ENCODE measurements around the gene UPK1A.

UPK1A gene

GRCh38 chr19:35655600-35655999 is 10.7 kb upstream of the UPK1A start:
- H3K4me3 ChIP-seq (ENCODE audit: low read depth, low read length): no peak overlapping the region
- no peak for DNase-seq
- peaks cover 43% of the 10 kb centered on the region for H3K36me3 ChIP-seq (replicated peaks)
- H3K27ac ChIP-seq: no peak overlapping the region
- in situ Hi-C loops (cut with HindIII; ENCODE audit: low pct_ligation_motif_present, low sequenced_read_pairs): no loop called here
- H3K27me3 ChIP-seq (replicated peaks): no peaks in the 10 kb centered on the region
- TF ChIP-seq, protein P1, sequence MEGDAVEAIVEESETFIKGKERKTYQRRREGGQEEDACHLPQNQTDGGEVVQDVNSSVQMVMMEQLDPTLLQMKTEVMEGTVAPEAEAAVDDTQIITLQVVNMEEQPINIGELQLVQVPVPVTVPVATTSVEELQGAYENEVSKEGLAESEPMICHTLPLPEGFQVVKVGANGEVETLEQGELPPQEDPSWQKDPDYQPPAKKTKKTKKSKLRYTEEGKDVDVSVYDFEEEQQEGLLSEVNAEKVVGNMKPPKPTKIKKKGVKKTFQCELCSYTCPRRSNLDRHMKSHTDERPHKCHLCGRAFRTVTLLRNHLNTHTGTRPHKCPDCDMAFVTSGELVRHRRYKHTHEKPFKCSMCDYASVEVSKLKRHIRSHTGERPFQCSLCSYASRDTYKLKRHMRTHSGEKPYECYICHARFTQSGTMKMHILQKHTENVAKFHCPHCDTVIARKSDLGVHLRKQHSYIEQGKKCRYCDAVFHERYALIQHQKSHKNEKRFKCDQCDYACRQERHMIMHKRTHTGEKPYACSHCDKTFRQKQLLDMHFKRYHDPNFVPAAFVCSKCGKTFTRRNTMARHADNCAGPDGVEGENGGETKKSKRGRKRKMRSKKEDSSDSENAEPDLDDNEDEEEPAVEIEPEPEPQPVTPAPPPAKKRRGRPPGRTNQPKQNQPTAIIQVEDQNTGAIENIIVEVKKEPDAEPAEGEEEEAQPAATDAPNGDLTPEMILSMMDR (IDR thresholded peaks at IDR 0.05; ENCODE audit: low read depth, low read length, missing control alignments): no peak

DNA sequence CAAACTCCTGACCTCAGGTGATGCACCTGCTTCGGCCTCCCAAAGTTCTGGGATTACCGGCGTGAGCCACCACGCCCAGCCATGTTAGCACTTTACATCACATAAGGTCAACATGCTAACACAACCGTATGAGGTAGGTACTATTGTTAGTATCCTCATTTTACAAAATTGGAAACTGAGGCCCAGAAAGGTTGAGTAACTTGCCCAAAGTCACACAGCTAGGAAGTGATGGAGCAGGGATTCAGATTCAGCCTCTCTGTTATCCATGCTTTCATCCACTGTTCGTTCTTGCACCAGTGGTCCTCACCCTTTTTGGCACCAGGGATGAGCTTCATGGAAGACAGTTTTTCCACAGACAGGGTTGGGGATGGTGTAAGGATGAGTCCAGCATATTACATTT is 9.6 kb upstream of the UPK1A start:
- Histone ChIP-seq H3K4me3 (ENCODE audit: low read depth, low read length) (no peak overlapping the region), H3K27ac (no peak overlapping the region), H3K27me3 (replicated peaks) (no peaks in the 10 kb centered on the region), H3K36me3 (replicated peaks) (peaks cover 41% of the 10 kb centered on the region)
- TF ChIP-seq, protein P1 (IDR thresholded peaks at IDR 0.05; ENCODE audit: low read depth, low read length, missing control alignments): no peak
- in situ Hi-C loops (cut with HindIII; ENCODE audit: low pct_ligation_motif_present, low sequenced_read_pairs): no loop called here
- DNase-seq: no peak

DNA sequence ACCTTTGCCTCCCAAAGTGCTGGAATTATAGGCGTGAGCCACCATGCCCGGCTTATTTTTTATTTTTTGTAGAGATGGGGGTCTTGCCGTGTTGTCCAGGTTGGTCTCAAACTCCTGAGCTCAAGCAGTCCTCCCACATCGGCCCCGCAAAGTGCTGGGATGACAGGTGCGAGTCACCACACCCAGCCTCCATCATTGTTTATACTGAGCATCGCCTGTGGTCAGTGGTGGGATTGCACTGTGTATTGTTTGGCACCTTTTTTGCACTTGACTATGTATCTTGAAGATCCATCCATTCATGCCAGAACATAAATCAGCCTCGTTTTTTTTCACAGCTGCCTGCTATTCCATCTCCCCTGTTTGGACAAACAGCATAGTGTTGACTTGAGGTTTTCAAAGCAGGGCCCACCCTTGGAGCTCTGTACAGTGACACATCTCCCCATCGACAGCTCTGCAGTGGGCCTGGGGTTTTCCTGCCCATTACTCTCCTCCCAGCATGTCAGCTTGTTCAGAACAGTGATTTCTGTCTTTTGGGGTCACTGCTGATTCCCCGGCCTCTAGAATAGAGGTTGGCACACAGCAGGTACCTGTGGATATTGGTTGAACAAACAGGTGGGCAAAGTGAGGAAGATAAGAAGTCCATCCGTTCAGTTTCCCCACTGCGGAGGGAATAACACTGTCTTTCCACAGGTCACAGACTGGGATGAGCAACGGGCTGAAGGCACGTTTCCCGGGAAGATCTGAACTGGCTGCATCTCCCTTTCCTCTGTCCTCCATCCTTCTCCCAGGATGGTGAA is 8.2 kb upstream of the UPK1A start:
- Histone ChIP-seq H3K27ac (no peak overlapping the region), H3K36me3 (replicated peaks) (peaks cover 38% of the 10 kb centered on the region), H3K27me3 (replicated peaks) (no peaks in the 10 kb centered on the region), H3K4me3 (ENCODE audit: low read depth, low read length) (no peak overlapping the region)
- in situ Hi-C loops (cut with HindIII; ENCODE audit: low pct_ligation_motif_present, low sequenced_read_pairs): no loop called here
- TF ChIP-seq, protein P1 (IDR thresholded peaks at IDR 0.05; ENCODE audit: low read depth, low read length, missing control alignments): peak; percentile 41
- DNase-seq: peak; percentile 65

- no peak overlapping the region for H3K27ac ChIP-seq
- H3K4me3 ChIP-seq (ENCODE audit: low read depth, low read length): no peak overlapping the region
- TF ChIP-seq, protein P1 (IDR thresholded peaks at IDR 0.05; ENCODE audit: low read depth, low read length, missing control alignments): no peak
- no peak for DNase-seq
- H3K36me3 ChIP-seq (replicated peaks): peaks cover 11% of the 10 kb centered on the region
- in situ Hi-C loops (cut with HindIII; ENCODE audit: low pct_ligation_motif_present, low sequenced_read_pairs): no loop called here
- no peaks in the 10 kb centered on the region for H3K27me3 ChIP-seq (replicated peaks)
Observed at GRCh38 chr19:35661995-35662340, 4.3 kb upstream of the UPK1A start.

GRCh38 chr19:35663981-35664380 is 2.3 kb upstream of the UPK1A start:
- in situ Hi-C loops (cut with HindIII; ENCODE audit: low pct_ligation_motif_present, low sequenced_read_pairs): no loop called here
- H3K4me3 ChIP-seq (ENCODE audit: low read depth, low read length): no peak overlapping the region
- TF ChIP-seq, protein P1 (IDR thresholded peaks at IDR 0.05; ENCODE audit: low read depth, low read length, missing control alignments): no peak
- DNase-seq: no peak
- no peaks in the 10 kb centered on the region for H3K27me3 ChIP-seq (replicated peaks)
- no peak overlapping the region for H3K27ac ChIP-seq
- peaks cover 3% of the 10 kb centered on the region for H3K36me3 ChIP-seq (replicated peaks)

- no peak overlapping the region for H3K4me3 ChIP-seq (ENCODE audit: low read depth, low read length)
- no peak overlapping the region for H3K27ac ChIP-seq
- no peak for DNase-seq
- in situ Hi-C loops (cut with HindIII; ENCODE audit: low pct_ligation_motif_present, low sequenced_read_pairs): no loop called here
- TF ChIP-seq, protein P1 (IDR thresholded peaks at IDR 0.05; ENCODE audit: low read depth, low read length, missing control alignments): no peak
- H3K36me3 ChIP-seq (replicated peaks): no peaks in the 10 kb centered on the region
- no peaks in the 10 kb centered on the region for H3K27me3 ChIP-seq (replicated peaks)
Observed at GRCh38 chr19:35665157-35665556, 1.2 kb upstream of the UPK1A start.

Data from brain microvascular endothelial cell (primary cell).